Gastrocnemius medialis (tissue), 4 donors: ENCODE results near the gene NECAB3. TPM values are rescaled to one million over a fixed set of nuclear protein-coding genes. Genes with fewer than 3 reads are reported as not detected.

Source experiments
- ATAC-seq, 2 donors: fragments of 150-250 bp; one replicate each; pipeline ENCODE4 v1.9.1; 2016
- DNase-seq, 2 donors: peaks; one replicate each; pipeline ENCODE4 v3.0.0-alpha.2; 2019
- H3K27ac ChIP-seq, 4 donors: fragments of 200-600 bp; sonication (generic); 1 replicate in 1 of 4; 2 replicates in 3 of 4; pipeline ENCODE4 v1.5.1; 2016 to 2018; ENCODE audit warnings: mild to moderate bottlenecking in 2 of 4, moderate library complexity in 1 of 4
- H3K27me3 ChIP-seq, 3 donors: fragments of 200-600 bp; sonication (generic) in 2 of 3; 1 replicate in 1 of 3; 2 replicates in 2 of 3; pipeline versions ENCODE4 v1.5.1 to v1.6.0; 2016 to 2019; ENCODE audit warnings: mild to moderate bottlenecking in 1 of 3, moderate library complexity in 1 of 3
- H3K36me3 ChIP-seq, 2 donors: fragments of 200-600 bp; sonication (generic) in 1 of 2; one replicate each; pipeline ENCODE4 v1.5.1; 2017 to 2018
- H3K4me1 ChIP-seq, 2 donors: fragments of 200-600 bp; sonication (generic) in 1 of 2; one replicate each; pipeline ENCODE4 v1.5.1; 2016 to 2017; ENCODE audit warnings: mild to moderate bottlenecking in 2 of 2
- H3K4me3 ChIP-seq, 4 donors: fragments of 200-600 bp; sonication (generic) in 3 of 4; 1 replicate in 1 of 4; 2 replicates in 3 of 4; pipeline ENCODE4 v1.5.1; 2016 to 2019; ENCODE audit warnings: mild to moderate bottlenecking in 2 of 4
- H3K9me3 ChIP-seq, 3 donors: fragments of 200-600 bp; sonication (generic) in 2 of 3; 1 replicate in 1 of 3; 2 replicates in 2 of 3; pipeline ENCODE4 v1.5.1; 2016 to 2019
- CTCF ChIP-seq, 5 experiments: fragments of 450-650 bp in 3 of 5; fragments of 200-600 bp in 2 of 5; sonication (generic) in 2 of 5; IDR thresholded peaks in 4 of 5; conservative IDR thresholded peaks in 1 of 5; 1 replicate in 4 of 5; 2 replicates in 1 of 5; pipeline ENCODE4 v1.5.1; 2016 to 2019; ENCODE audit warnings: antibody characterized with exemption in 5 of 5, mild to moderate bottlenecking in 3 of 5, moderate library complexity in 3 of 5
- POLR2A ChIP-seq, 2 donors: fragments of 450-650 bp; IDR thresholded peaks; one replicate each; pipeline ENCODE4 v1.6.1; 2017; ENCODE audit warnings: antibody characterized with exemption in 2 of 2, mild to moderate bottlenecking in 2 of 2, moderate library complexity in 2 of 2
- in situ Hi-C, 4 donors: fragments of 200-750 bp; cut with MboI; loops; one replicate each; pipeline versions ENCODE4 v1.15.0 to v1.8.0; 2017; ENCODE audit warnings: low sequenced_read_pairs in 4 of 4
- intact Hi-C: fragments of 100-400 bp; cut with DNase I; formaldehyde crosslinking; loops from one replicate; pipeline ENCODE4 v1.15.1; 2023; ENCODE audit warnings: low total_unique reads
- total RNA-seq, 4 donors: library from RNA; depleted of rRNA; stranded (reverse); fragments of >200 nt; gene quantifications; one replicate each; pipeline versions ENCODE4 v1.1.0 to v1.2.3, GENCODE V29; 2016

Gene NECAB3
- total RNA-seq, 4 donors from 2014 or later, result 72.3 to 127 (median 107) TPM

- Histone ChIP-seq H3K27ac (peak overlapping the region; percentile 76 to 82 (median 78)), H3K4me3 (peak overlapping the region; percentile 65 to 78 (median 70)), H3K27me3 (no peaks in the 10 kb centered on the region), H3K4me1 (peaks cover 14 to 20% of the 10 kb centered on the region in 2 donors), H3K36me3 (peaks cover 0 to 19% of the 10 kb centered on the region in 2 donors), H3K9me3 (no peaks in the 10 kb centered on the region)
- peak; percentile 36 to 64 for TF ChIP-seq POLR2A (IDR thresholded peaks at IDR 0.05)
- peak in 1 of 5 experiments; percentile 10 for TF ChIP-seq CTCF (IDR thresholded peaks at IDR 0.05 in 4 of 5, conservative IDR thresholded peaks at IDR 0.05 in 1 of 5)
- intact Hi-C loops (loop anchor here (10.0 kb wide), 2 partner anchors 179 to 331 kb away; partner anchors contain the start of gene RALY), in situ Hi-C loops (loop anchor here in 1 of 4 donors (10.0 kb wide), 1 partner anchor 199 kb away; no protein-coding TSS in a partner anchor)
- ATAC-seq, result peak; percentile 21 to 35
- DNase-seq, result peak; percentile 47 to 60
These were observed 10.8 kb downstream of the NECAB3 start for GRCh38 chr20:33663161-33664084.

- Histone ChIP-seq H3K27me3 (no peaks in the 10 kb centered on the region), H3K4me3 (peak within 1 kb of the TSS; percentile 65 to 78 (median 70)), H3K9me3 (no peaks in the 10 kb centered on the region), H3K4me1 (peaks cover 14 to 20% of the 10 kb centered on the region in 2 donors), H3K27ac (peak within 1 kb of the TSS; percentile 76 to 82 (median 78)), H3K36me3 (peaks cover 0 to 31% of the 10 kb centered on the region in 2 donors)
- no peak for TF ChIP-seq CTCF (IDR thresholded peaks at IDR 0.05 in 4 of 5, conservative IDR thresholded peaks at IDR 0.05 in 1 of 5)
- no peak for TF ChIP-seq POLR2A (IDR thresholded peaks at IDR 0.05)
- ATAC-seq, result no peak
- DNase-seq, result no peak
- intact Hi-C loops (loop anchor here (10.0 kb wide), 2 partner anchors 177 to 333 kb away; partner anchors contain the start of gene RALY), in situ Hi-C loops (loop anchor here in 1 of 4 donors (10.0 kb wide), 1 partner anchor 197 kb away; no protein-coding TSS in a partner anchor)
These were observed 12.1 kb downstream of the NECAB3 start, which contains the start of gene C20orf144 for GRCh38 chr20:33662172-33662571. Gene C20orf144, plus strand, starts transcription at chr20:33662327. Its CDS starts 19 bp downstream, at chr20:33662346.

GRCh38 chr20:33660685-33661058 is 13.6 kb downstream of the NECAB3 start:
- TF ChIP-seq POLR2A (IDR thresholded peaks at IDR 0.05), result no peak
- no peak for TF ChIP-seq CTCF (IDR thresholded peaks at IDR 0.05 in 4 of 5, conservative IDR thresholded peaks at IDR 0.05 in 1 of 5)
- H3K36me3 ChIP-seq, result peaks cover 0 to 41% of the 10 kb centered on the region in 2 donors
- H3K27me3 ChIP-seq, result no peaks in the 10 kb centered on the region
- in situ Hi-C loops (loop anchor here in 1 of 4 donors (10.0 kb wide), 1 partner anchor 196 kb away; no protein-coding TSS in a partner anchor), intact Hi-C loops (loop anchor here (10.0 kb wide), 2 partner anchors 176 to 334 kb away; partner anchors contain the start of gene RALY)
- no peak overlapping the region for H3K4me3 ChIP-seq
- peaks cover 7 to 15% of the 10 kb centered on the region in 2 donors for H3K4me1 ChIP-seq
- H3K27ac ChIP-seq, result no peak overlapping the region
- H3K9me3 ChIP-seq, result no peaks in the 10 kb centered on the region
- no peak for ATAC-seq
- DNase-seq, result no peak

GRCh38 chr20:33660035-33660684 is 14.1 kb downstream of the NECAB3 start:
- H3K27me3 ChIP-seq, result no peaks in the 10 kb centered on the region
- H3K36me3 ChIP-seq, result peaks cover 0 to 41% of the 10 kb centered on the region in 2 donors
- no peak overlapping the region for H3K27ac ChIP-seq
- intact Hi-C loops, result loop anchor here (10.0 kb wide), 2 partner anchors 175 to 335 kb away; partner anchors contain the start of gene RALY
- no peak overlapping the region for H3K4me3 ChIP-seq
- H3K9me3 ChIP-seq, result no peaks in the 10 kb centered on the region
- ATAC-seq (no peak), DNase-seq (no peak)
- in situ Hi-C loops, result loop anchor here in 1 of 4 donors (10.0 kb wide), 1 partner anchor 195 kb away; no protein-coding TSS in a partner anchor
- TF ChIP-seq POLR2A (IDR thresholded peaks at IDR 0.05) (no peak), CTCF (IDR thresholded peaks at IDR 0.05 in 4 of 5, conservative IDR thresholded peaks at IDR 0.05 in 1 of 5) (no peak)
- peaks cover 7 to 15% of the 10 kb centered on the region in 2 donors for H3K4me1 ChIP-seq
